HG02610 (cell line): ENCODE data around the gene INVS.
"Not testable (repeated sequence)": the region's sequence is repeated elsewhere in the genome, so short reads cannot be mapped to it uniquely, and the experiment has no call there.

Experiments
- ATAC-seq: cut with Tn5 transposase; IDR thresholded peaks from one replicate; pipeline ENCODE4 v1.9.1; 2021; ENCODE audit warnings: mild to moderate bottlenecking, moderate library complexity; ENCODE audit not compliant: unreplicated experiment

The INVS gene

GRCh38 chr9:100117316-100117715, 18.3 kb downstream of the INVS start:
- no peak for ATAC-seq

- ATAC-seq = no peak
Observed at GRCh38 chr9:100120286-100120685, 21.2 kb downstream of the INVS start.

- no peak for ATAC-seq
Observed at GRCh38 chr9:100125236-100125635, 26.2 kb downstream of the INVS start.

GRCh38 chr9:100125910-100126309, 26.9 kb downstream of the INVS start:
- no peak for ATAC-seq

GRCh38 chr9:100126423-100126822, 27.4 kb downstream of the INVS start:
- no peak for ATAC-seq

- ATAC-seq = no peak
Observed at GRCh38 chr9:100129772-100130171, 30.7 kb downstream of the INVS start.

- no peak for ATAC-seq
Observed at GRCh38 chr9:100131216-100131615, 32.2 kb downstream of the INVS start.

- ATAC-seq = no peak
Observed at GRCh38 chr9:100131875-100132430, 32.9 kb downstream of the INVS start.

GRCh38 chr9:100134731-100135130, 35.7 kb downstream of the INVS start:
- no peak for ATAC-seq

GRCh38 chr9:100136799-100137198, 37.8 kb downstream of the INVS start:
- not testable (repeated sequence) for ATAC-seq

GRCh38 chr9:100140303-100140702, 41.3 kb downstream of the INVS start:
- ATAC-seq = not testable (repeated sequence)

- ATAC-seq = not testable (repeated sequence)
Observed at GRCh38 chr9:100141862-100142261, 42.8 kb downstream of the INVS start.

- not testable (repeated sequence) for ATAC-seq
Observed at GRCh38 chr9:100145167-100145934, 46.3 kb downstream of the INVS start.

- ATAC-seq = not testable (repeated sequence)
Observed at GRCh38 chr9:100145976-100146375, 46.9 kb downstream of the INVS start.

GRCh38 chr9:100150214-100150613, 51.2 kb downstream of the INVS start:
- no peak for ATAC-seq

GRCh38 chr9:100160021-100160420, 61.0 kb downstream of the INVS start:
- peak; percentile 87 for ATAC-seq

- no peak for ATAC-seq
Observed at GRCh38 chr9:100167176-100167575, 68.1 kb downstream of the INVS start.

GRCh38 chr9:100167915-100168654, 69.0 kb downstream of the INVS start:
- no peak for ATAC-seq

- no peak for ATAC-seq
Observed at GRCh38 chr9:100170085-100170484, 71.0 kb downstream of the INVS start.

- ATAC-seq = no peak
Observed at GRCh38 chr9:100170556-100170955, 71.5 kb downstream of the INVS start.

GRCh38 chr9:100186356-100186755, 87.3 kb downstream of the INVS start:
- ATAC-seq = no peak

GRCh38 chr9:100190339-100190738, 91.3 kb downstream of the INVS start:
- ATAC-seq = no peak
